ENCODE data around the gene NTSR1.

The NTSR1 gene

GRCh38 chr20:62704341-62704948 is 4.2 kb upstream of the NTSR1 start:
- Histone ChIP-seq H3K4me2 (ENCODE audit: low read depth, low read length, poor library complexity, severe bottlenecking) (no peak overlapping the region), H3K79me2 (ENCODE audit: insufficient read depth, low read length) (no peaks in the 10 kb centered on the region), H2AFZ (ENCODE audit: low read length) (no peak overlapping the region), H3K4me3 (ENCODE audit: low read length, poor library complexity, severe bottlenecking) (no peak overlapping the region), H3K36me3 (ENCODE audit: insufficient read depth, low read length) (no peaks in the 10 kb centered on the region), H3K9ac (ENCODE audit: low read depth, low read length, poor library complexity, severe bottlenecking) (no peak overlapping the region), H3K9me2 (replicated peaks; ENCODE audit: low read depth, low read length) (no peaks in the 10 kb centered on the region), H3K4me1 (ENCODE audit: insufficient read depth, low read length, poor library complexity, severe bottlenecking) (no peaks in the 10 kb centered on the region), H3K27me3 (ENCODE audit: insufficient read depth, low read length, poor library complexity, severe bottlenecking) (no peaks in the 10 kb centered on the region), H4K20me1 (ENCODE audit: insufficient read depth, low read length, poor library complexity, severe bottlenecking) (no peaks in the 10 kb centered on the region), H3F3A (ENCODE audit: low read depth) (no peaks in the 10 kb centered on the region), H3K9me3 (ENCODE audit: insufficient read depth, low read depth, low read length) (no peaks in the 10 kb centered on the region)
- TF ChIP-seq CTCF (conservative IDR thresholded peaks at IDR 0.05; ENCODE audit: low read length) (no peak), EZH2phosphoT487 (IDR thresholded peaks at IDR 0.05; ENCODE audit: borderline replicate concordance) (no peak)

- Histone ChIP-seq H3K9ac (ENCODE audit: low read depth, low read length, poor library complexity, severe bottlenecking) (no peak overlapping the region), H3K4me1 (ENCODE audit: insufficient read depth, low read length, poor library complexity, severe bottlenecking) (no peaks in the 10 kb centered on the region), H2AFZ (ENCODE audit: low read length) (no peak overlapping the region), H3K4me2 (ENCODE audit: low read depth, low read length, poor library complexity, severe bottlenecking) (no peak overlapping the region), H3K79me2 (ENCODE audit: insufficient read depth, low read length) (no peaks in the 10 kb centered on the region), H4K20me1 (ENCODE audit: insufficient read depth, low read length, poor library complexity, severe bottlenecking) (no peaks in the 10 kb centered on the region), H3K9me3 (ENCODE audit: insufficient read depth, low read depth, low read length) (no peaks in the 10 kb centered on the region), H3K4me3 (ENCODE audit: low read length, poor library complexity, severe bottlenecking) (no peak overlapping the region), H3K36me3 (ENCODE audit: insufficient read depth, low read length) (no peaks in the 10 kb centered on the region), H3K9me2 (replicated peaks; ENCODE audit: low read depth, low read length) (no peaks in the 10 kb centered on the region), H3K27me3 (ENCODE audit: insufficient read depth, low read length, poor library complexity, severe bottlenecking) (no peaks in the 10 kb centered on the region), H3F3A (ENCODE audit: low read depth) (no peaks in the 10 kb centered on the region)
- TF ChIP-seq EZH2phosphoT487 (IDR thresholded peaks at IDR 0.05; ENCODE audit: borderline replicate concordance) (no peak), CTCF (conservative IDR thresholded peaks at IDR 0.05; ENCODE audit: low read length) (no peak)
Measured at GRCh38 chr20:62705627-62706026, 3.0 kb upstream of the NTSR1 start.

GRCh38 chr20:62706344-62706743 is 2.3 kb upstream of the NTSR1 start:
- TF ChIP-seq CTCF (conservative IDR thresholded peaks at IDR 0.05; ENCODE audit: low read length) = no peak
- no peak for TF ChIP-seq EZH2phosphoT487 (IDR thresholded peaks at IDR 0.05; ENCODE audit: borderline replicate concordance)
- no peaks in the 10 kb centered on the region for H3K9me3 ChIP-seq (ENCODE audit: insufficient read depth, low read depth, low read length)
- no peak overlapping the region for H3K9ac ChIP-seq (ENCODE audit: low read depth, low read length, poor library complexity, severe bottlenecking)
- no peaks in the 10 kb centered on the region for H4K20me1 ChIP-seq (ENCODE audit: insufficient read depth, low read length, poor library complexity, severe bottlenecking)
- H3F3A ChIP-seq (ENCODE audit: low read depth) = no peaks in the 10 kb centered on the region
- H3K9me2 ChIP-seq (replicated peaks; ENCODE audit: low read depth, low read length) = no peaks in the 10 kb centered on the region
- H3K79me2 ChIP-seq (ENCODE audit: insufficient read depth, low read length) = no peaks in the 10 kb centered on the region
- no peak overlapping the region for H3K4me2 ChIP-seq (ENCODE audit: low read depth, low read length, poor library complexity, severe bottlenecking)
- no peak overlapping the region for H3K4me3 ChIP-seq (ENCODE audit: low read length, poor library complexity, severe bottlenecking)
- H3K36me3 ChIP-seq (ENCODE audit: insufficient read depth, low read length) = no peaks in the 10 kb centered on the region
- H3K27me3 ChIP-seq (ENCODE audit: insufficient read depth, low read length, poor library complexity, severe bottlenecking) = no peaks in the 10 kb centered on the region
- H2AFZ ChIP-seq (ENCODE audit: low read length) = no peak overlapping the region
- H3K4me1 ChIP-seq (ENCODE audit: insufficient read depth, low read length, poor library complexity, severe bottlenecking) = no peaks in the 10 kb centered on the region

Measured in Loucy (cell line).